Neural cell (in vitro differentiated cells): ENCODE data around the gene SDC4.

Experiments used
- TAF1 ChIP-seq: IDR thresholded peaks from 2 replicates; pipeline ENCODE4 v1.6.1; 2012; ENCODE audit warnings: low read depth
- TF ChIP-seq, protein P1 (sequence below): fragments of 450-650 bp; IDR thresholded peaks from 2 replicates; pipeline ENCODE4 v1.5.1; 2014; ENCODE audit warnings: antibody characterized with exemption, mild to moderate bottlenecking, moderate library complexity; ENCODE audit not compliant: poor library complexity, severe bottlenecking

- TF ChIP-seq, protein P1, sequence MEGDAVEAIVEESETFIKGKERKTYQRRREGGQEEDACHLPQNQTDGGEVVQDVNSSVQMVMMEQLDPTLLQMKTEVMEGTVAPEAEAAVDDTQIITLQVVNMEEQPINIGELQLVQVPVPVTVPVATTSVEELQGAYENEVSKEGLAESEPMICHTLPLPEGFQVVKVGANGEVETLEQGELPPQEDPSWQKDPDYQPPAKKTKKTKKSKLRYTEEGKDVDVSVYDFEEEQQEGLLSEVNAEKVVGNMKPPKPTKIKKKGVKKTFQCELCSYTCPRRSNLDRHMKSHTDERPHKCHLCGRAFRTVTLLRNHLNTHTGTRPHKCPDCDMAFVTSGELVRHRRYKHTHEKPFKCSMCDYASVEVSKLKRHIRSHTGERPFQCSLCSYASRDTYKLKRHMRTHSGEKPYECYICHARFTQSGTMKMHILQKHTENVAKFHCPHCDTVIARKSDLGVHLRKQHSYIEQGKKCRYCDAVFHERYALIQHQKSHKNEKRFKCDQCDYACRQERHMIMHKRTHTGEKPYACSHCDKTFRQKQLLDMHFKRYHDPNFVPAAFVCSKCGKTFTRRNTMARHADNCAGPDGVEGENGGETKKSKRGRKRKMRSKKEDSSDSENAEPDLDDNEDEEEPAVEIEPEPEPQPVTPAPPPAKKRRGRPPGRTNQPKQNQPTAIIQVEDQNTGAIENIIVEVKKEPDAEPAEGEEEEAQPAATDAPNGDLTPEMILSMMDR = no peak
- TF ChIP-seq TAF1 = no peak
These were observed 29.0 kb upstream of the SDC4 start for GRCh38 chr20:45377269-45377668.
